Renal pelvis (tissue), 4 donors: ENCODE results near the gene PPFIBP1. TPM values are rescaled to one million over a fixed set of nuclear protein-coding genes. Genes with fewer than 3 reads are reported as not detected.
A peak's percentile ranks its signal among the peaks of the same experiment; 100 is the strongest.
"Not testable (repeated sequence)": the region's sequence is repeated elsewhere in the genome, so short reads cannot be mapped to it uniquely, and the experiment has no call there.

Experiments
- DNase-seq: peaks from one replicate; pipeline ENCODE4 v3.0.0-alpha.2; 2013
- polyA plus RNA-seq, 3 donors: library from polyadenylated mRNA; unstranded; fragments of 120-200 nt; gene quantifications; one replicate each; pipeline ENCODE4 v1.2.1, GENCODE V29; 2013; ENCODE audit not compliant: insufficient read length in 3 of 3

The PPFIBP1 gene
- polyA plus RNA-seq, 3 donors, result 66.3 to 136 (median 112) TPM

DNA sequence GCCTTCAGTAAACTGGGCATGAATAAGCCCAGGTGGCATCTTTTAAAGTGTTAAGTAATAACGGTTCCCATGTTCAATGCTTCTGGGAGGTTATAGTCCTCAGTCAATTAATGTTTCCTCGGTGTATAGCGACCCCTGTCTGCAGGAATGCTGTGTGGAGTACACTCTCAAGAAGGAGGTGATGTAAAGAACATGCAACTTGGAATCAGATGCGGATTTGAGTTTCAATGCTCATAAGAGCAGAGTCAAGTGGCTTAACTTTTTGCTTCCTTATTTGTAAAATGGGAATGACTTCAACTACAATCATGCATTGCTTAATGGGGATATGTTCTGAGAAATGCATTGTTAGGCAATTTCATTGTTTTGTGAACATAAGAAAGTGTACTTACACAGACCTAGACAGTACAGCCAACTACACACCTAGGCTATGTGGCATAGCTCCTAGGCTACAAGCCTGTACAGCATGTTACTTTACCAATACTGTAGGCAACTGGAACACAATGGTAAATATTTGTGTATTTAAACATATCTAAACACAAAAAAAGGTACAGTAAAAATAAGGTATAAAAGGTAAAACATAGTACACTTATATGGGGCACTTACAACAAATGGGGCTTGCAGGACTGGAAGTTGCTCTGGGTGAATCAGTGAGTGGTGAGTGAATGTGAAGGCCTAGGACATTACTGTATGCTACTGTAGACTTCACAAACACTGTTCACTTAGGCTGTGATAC is 179.9 kb downstream of the PPFIBP1 start:
- DNase-seq, result peak; percentile 77

DNA sequence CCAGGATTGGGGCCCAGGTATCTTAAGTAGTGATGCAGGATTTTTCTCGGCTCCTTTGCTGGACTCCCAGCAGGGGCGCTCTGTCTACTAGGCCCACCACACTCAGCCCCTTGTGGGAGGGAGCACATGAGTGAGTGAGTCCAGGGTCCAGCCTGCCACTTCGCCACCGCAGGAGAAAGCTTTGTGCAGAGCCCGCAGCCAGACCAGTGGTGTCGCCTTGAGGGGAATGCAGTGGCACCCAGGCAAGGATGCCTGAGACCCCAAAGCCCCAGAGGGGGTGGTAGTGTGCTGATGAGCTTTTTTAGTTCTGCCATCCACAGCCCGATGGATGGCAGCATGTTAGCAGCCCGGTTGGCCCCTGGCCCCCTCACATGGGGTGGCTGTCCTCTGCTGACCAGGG is 181.3 kb downstream of the PPFIBP1 start:
- DNase-seq, result no peak

DNA sequence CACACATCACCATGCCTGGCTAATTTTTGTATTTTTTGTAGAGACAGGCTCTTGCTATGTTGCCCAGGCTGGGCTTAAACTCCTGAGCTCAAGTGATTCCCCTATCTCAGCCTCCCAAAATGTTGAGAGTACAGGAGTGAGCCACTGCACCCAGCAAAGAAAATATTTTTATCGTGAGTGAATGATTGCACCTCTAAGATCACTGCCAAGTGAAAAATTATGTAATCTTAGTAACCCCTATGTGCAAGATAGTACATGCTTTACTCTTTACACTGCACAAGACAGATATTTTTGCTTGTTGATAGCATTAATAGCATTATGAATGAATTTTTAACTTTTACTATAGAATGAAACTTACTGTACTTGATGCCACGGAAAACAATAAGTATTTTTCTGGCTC is 183.2 kb downstream of the PPFIBP1 start:
- no peak for DNase-seq

DNA sequence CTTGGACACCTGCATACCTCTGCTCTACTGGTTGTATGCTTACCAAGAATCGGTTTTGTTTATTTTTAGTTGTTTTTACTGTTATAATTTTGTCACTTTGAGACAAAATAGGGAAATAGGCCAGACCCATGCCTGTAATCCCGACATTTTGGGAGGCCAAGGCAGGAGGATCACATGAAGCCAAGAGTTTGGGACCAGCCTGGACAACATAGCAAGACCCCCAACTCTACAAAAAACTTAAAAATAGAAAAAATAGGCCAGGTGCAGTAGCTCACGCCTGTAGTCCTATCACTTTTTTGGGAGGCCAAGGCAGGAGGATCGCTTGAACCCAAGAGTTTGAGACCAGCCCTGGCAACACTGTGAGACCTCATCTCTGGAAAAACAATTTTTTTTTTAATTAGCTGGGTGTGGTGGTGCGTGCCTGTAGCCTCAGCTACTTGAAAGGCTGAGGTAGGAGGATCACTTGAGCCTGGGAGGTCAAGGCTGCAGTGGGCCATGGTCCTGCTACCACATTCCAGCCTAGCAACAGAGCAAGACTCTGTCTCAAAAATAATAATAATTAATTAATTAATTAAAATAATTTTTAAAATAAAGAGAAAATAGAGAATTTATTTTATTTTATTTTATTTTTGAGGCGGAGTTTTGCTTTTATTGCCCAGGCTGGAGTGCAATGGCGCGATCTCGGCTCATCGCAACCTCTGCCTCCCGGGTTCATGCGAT is 185.4 kb downstream of the PPFIBP1 start:
- no peak for DNase-seq

DNA sequence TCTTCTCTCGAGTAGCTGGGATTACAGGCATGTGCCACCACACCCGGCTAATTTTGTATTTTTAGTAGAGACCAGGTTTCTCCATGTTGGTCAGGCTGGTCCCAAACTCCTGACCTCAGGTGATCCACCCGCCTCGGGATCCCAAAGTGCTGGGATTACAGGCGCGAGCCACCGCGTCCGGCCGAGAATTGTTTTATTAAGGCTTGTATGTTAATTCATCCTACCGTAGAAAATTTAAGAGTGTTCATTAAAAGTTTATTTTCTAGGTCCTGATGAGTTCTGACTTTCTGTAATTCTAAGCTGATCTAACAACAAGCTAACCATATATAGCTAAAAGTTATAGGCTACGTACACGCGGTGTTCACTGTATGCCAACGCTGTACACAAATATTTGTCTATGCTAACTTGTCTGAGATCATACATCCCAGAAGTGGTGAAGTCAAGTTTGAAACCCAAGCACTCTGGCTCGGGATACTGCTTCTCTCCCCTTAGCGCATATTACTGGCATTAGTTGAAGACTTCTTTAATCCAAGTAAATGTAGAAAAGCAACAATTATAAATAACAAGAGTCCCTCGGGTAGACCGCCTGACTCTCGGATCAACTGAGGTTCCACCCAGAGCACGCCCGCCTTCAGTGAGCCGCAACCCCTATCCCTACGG is 186.1 kb downstream of the PPFIBP1 start:
- DNase-seq, result no peak

DNA sequence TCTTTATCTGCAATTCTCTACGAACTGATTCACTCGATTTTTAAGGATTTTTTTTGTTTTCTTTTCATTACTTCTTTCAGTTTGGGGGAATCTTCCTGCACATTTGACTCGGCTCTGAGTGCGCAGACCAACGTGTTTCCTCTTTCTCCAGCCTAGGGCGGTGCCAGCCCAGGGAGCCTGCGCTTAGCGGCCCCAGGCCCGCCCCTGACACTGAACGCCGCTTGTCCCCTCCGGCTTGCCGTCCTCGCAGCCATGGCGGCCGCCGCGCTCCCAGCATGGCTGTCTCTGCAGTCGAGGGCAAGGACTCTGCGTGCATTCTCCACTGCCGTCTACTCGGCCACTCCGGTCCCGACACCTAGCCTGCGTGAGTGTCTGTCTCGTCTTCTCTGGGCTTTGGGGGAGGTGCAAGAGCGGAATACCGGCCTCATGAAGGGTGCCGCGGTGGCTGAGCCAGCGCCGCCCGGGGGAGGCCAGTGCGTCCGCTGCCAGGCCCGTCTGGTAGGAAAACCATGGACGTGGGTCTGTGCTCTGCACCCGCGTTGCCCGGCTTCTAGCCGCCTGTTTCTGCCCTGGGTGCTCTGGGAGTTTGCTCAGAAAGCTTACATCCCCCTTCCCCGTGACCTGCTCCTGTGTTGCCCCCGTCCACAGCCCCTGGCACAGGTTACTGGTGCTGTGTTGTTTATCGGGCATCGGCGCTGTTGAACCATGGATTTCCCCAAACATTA is 186.7 kb downstream of the PPFIBP1 start, which contains the start of gene MRPS35:
Gene MRPS35 (plus strand): TSS at position 241 of the 725 bp plus-strand sequence. CDS start 12 bp downstream, at position 253.
- DNase-seq, result peak; percentile 90

DNA sequence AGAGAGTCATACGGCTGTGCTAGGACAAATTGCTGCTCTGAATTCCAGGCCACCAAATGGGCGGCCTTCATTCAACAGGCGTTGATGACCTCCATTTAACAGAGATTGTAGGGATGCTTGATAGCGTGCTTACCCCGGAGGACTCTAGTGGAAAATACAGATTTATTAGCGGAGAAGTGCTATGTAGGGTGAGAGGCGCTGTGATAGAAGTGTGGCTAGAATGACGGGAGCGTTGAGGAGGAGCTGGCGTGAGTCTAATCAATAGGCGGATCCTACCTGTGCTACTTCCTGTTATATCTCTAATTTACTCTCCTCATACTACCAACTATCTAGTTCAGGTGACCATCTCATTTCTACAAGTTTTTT is 187.3 kb downstream of the PPFIBP1 start:
- DNase-seq, result no peak

DNA sequence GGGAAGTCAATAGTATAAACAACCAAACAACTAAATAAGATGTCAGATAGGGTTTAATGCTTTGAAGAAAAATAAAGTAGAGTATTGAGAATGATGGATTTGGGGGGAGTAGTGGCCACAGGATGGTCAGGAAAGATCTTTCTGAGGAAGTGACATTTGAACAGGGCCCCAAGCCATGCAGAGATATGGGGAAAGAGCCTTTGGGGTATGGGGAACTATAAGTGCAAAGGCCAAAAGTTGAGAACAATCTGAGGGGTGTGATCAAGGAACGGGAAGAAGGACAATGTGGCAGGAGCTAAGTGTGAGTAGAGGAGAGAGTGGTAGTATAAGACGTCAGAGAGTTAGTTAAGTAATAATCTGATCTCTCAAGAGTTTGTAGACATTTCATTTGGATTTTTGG is 188.0 kb downstream of the PPFIBP1 start:
- DNase-seq, result no peak

DNA sequence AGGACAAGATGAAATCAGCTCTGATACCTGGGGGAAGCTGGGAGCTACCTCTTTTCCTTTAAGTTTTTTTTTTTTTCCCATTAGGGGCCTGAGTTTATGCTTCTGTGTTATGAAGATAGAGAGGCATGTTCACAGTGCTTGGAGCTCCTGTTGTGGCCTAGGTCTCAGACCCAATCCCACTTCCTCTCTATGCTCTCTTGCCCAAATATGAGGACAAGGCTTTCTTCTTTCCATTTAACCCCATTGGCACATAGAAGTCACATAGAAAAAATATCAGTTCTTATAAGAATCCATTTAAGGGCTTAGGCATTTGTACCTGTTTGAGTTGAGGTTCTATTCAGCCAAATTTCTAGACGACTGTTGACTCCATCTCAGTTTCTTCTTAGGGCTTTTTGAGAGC is 199.2 kb downstream of the PPFIBP1 start:
- DNase-seq, result no peak

DNA sequence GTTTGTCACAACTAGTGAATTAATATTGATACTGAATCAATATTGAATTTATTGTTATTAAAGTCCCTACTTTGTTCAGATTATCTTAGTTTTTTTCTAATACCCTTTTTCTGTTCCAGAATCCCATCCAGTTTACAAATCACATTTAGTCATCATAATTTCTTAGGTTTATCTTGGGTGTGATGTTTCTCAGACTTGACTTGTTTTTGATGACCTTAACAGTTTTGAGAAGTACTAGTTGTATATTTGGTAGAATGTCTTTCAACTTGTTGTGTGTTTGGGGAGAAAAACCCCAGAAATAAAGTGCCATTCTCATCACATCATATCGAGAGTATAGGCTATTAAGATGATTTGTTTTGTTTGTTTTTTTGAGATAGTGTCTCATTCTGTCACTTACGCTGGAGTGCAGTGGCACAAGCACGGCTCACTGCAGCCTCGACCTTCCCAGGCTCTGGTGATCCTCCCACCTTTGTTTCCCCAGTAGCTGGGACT is 206.1 kb downstream of the PPFIBP1 start:
- no peak for DNase-seq

DNA sequence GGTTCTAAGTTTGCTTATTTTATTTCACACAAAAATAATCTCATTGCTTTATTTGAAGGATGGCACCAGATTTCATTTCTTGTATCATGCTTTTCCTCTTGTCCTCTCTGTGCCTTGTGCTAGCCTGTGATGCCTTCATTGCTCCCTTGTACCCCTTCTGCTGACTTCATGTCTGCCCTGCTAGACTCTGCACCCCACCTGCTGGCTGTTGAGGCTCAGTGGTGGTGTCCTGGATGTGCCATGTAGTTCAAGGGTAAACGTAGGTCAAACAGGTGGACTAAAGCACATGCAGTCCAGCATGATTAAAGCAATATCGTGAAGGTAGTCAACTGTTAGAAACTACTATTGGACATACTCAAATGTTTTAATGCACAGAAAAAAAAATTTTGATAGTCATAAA is 208.3 kb downstream of the PPFIBP1 start:
- DNase-seq, result no peak

DNA sequence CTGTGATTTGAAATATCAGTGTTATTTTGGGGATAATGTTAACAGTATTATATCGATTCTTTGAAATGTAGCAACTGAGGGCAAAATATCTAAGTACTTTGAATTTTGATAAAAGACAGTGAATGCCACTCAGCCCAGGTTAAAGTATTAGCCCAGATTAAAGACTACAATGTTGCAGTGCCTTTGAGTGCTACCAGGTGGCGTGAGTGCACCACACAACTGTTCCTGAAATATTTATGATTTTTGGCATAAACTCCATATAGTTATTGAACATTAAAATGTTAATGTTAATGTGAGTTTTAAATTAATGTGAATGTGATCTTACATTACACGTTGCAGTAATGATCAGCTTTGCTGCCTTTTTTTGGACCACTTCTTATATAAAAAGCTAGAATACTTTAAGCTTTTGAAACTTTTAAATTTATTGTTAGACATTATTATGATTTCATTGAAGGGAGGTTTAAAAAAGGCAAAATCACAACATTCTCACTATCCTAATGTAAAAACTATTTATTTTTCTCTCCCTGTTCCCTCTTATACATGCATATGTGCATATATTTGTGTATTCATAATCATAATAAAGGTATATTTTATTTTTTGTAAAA is 209.1 kb downstream of the PPFIBP1 start:
- no peak for DNase-seq

DNA sequence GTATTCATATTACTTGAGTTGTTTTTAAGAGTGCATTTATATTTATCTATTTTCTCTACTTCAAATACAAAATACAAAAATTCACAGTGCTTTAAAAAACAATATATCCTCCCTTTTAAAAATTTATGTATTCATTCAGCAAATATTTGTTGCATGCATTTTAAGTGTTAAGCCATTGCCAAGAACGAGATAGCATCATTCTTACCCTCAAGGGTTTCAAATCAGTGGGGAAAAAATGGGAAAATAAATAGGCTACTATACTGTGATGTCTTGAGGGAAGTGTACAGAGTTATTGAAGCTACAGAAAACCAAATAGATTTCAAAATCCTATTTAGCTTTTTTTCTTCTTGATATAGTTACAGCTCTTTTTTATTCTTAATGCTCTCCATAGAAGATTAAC is 209.8 kb downstream of the PPFIBP1 start:
- no peak for DNase-seq

DNA sequence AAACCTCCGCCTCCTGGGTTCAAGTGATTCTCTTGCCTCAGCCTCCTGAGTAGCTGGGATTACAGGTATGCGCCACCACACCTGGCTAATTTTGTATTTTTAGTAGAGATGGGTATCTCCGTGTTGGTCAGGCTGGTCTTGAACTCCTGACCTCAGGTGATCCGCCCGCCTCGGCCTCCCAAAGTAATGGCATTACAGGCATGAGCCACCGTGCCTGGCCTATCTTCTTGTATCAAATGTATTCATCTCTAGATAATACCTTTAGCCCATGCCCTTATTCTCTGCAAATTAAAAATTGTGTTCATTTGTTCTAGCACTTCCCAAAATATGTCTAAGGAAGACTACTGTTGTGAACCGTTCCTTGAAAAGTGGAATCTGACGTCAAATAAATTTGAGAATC is 210.3 kb downstream of the PPFIBP1 start:
- not testable (repeated sequence) for DNase-seq

DNA sequence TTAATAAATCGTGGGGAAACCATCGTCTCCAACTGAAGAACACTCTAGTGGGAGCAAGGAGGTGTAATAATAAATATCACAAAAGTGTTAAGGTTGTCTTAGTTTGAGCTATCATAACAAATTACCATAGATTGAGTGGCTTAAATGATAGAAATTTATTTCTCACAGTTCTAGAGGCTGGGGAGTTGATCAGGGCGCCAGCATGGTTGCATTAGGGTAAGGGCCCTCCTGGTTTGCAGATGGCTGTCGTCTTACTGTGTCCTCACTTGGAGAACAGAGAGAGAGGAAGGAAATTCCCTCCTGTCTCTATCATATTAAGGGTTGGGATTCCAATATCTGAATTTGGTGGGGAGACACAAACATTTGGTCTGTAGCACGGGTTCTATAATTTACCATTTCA is 219.6 kb downstream of the PPFIBP1 start:
- DNase-seq, result no peak

Other genes starting within 250 kb of the PPFIBP1 start
- 1 to 10 TPM; 6.2 to 7.1 (median 6.6) TPM for gene BMAL2, start 191.4 kb upstream of the PPFIBP1 start, polyA plus RNA-seq
- under 1 TPM; 0.23 to 0.92 (median 0.50) TPM for gene SMCO2, start 77.5 kb upstream of the PPFIBP1 start, polyA plus RNA-seq
- 1 to 10 TPM; 2.4 to 4.6 (median 3.3) TPM for gene REP15, start 172.2 kb downstream of the PPFIBP1 start, polyA plus RNA-seq
- gene MRPS35, start 186.6 kb downstream of the PPFIBP1 start, polyA plus RNA-seq, result 10 to 100 TPM; 69.1 to 75.3 (median 75.3) TPM